GM23338 (cell line): Measurements from ENCODE around the gene SAT1. TPM values are rescaled to one million over a fixed set of nuclear protein-coding genes. Genes with fewer than 3 reads are reported as not detected.
A peak's percentile ranks its signal among the peaks of the same experiment; 100 is the strongest.

ENCODE experiments used
- ATAC-seq: fragments of 200-7000 bp; cut with Tn5 transposase; 3 replicates; pipeline ENCODE4 v1.9.1; 2020
- DNase-seq: peaks from one replicate; pipeline ENCODE4 v3.0.0-alpha.2; 2015; ENCODE audit warnings: low spot score
- H2AFZ ChIP-seq: fragments of 200-600 bp; sonication (generic); 2 replicates; pipeline ENCODE4 v1.8.0; 2016; ENCODE audit warnings: antibody characterized with exemption, mild to moderate bottlenecking, moderate library complexity
- H3F3A ChIP-seq: fragments of 200-600 bp; sonication (generic); replicated peaks from 2 replicates; pipeline ENCODE4 v1.8.0; 2017; ENCODE audit warnings: antibody characterized with exemption, mixed run types, low read depth
- H3K27ac ChIP-seq: fragments of 200-600 bp; sonication (generic); 2 replicates; pipeline ENCODE4 v1.6.1; 2016; ENCODE audit warnings: low read depth
- H3K27me3 ChIP-seq: fragments of 200-600 bp; sonication (generic); 2 replicates; pipeline ENCODE4 v1.8.0; 2016; ENCODE audit warnings: mild to moderate bottlenecking, mixed run types, moderate library complexity; ENCODE audit not compliant: insufficient read depth
- H3K36me3 ChIP-seq: fragments of 200-600 bp; sonication (generic); 2 replicates; pipeline ENCODE4 v1.8.0; 2016; ENCODE audit warnings: mild to moderate bottlenecking; ENCODE audit not compliant: insufficient read depth
- H3K4me1 ChIP-seq: fragments of 200-600 bp; sonication (generic); 2 replicates; pipeline ENCODE4 v1.8.0; 2016; ENCODE audit warnings: mild to moderate bottlenecking, moderate library complexity; ENCODE audit not compliant: insufficient read depth
- H3K4me2 ChIP-seq: fragments of 200-600 bp; sonication (generic); 2 replicates; pipeline ENCODE4 v1.7.1; 2017; ENCODE audit warnings: mixed run types
- H3K4me3 ChIP-seq: fragments of 200-600 bp; sonication (generic); 2 replicates; pipeline ENCODE4 v1.6.1; 2016; ENCODE audit warnings: mixed run types
- H3K79me2 ChIP-seq: fragments of 200-600 bp; sonication (generic); replicated peaks from 2 replicates; pipeline ENCODE4 v1.8.0; 2017; ENCODE audit warnings: mild to moderate bottlenecking; ENCODE audit not compliant: insufficient read depth
- H3K9me2 ChIP-seq: fragments of 200-600 bp; sonication (generic); 2 replicates; pipeline ENCODE4 v1.8.0; 2017; ENCODE audit not compliant: insufficient read depth
- H4K20me1 ChIP-seq: fragments of 200-600 bp; sonication (generic); replicated peaks from 2 replicates; pipeline ENCODE4 v1.8.0; 2017; ENCODE audit warnings: mild to moderate bottlenecking; ENCODE audit not compliant: insufficient read depth
- H3K27ac Mint-ChIP-seq: 2 replicates; pipeline ENCODE4 v1.8.0; 2020; ENCODE audit warnings: inconsistent platforms, mild to moderate bottlenecking, moderate library complexity, mixed read lengths
- H3K27me3 Mint-ChIP-seq: 3 replicates; pipeline ENCODE4 v1.8.0; 2022; ENCODE audit warnings: low read depth, mild to moderate bottlenecking, moderate library complexity, mixed read lengths, inconsistent platforms; ENCODE audit not compliant: insufficient read depth, poor library complexity
- H3K36me3 Mint-ChIP-seq: 3 replicates; pipeline ENCODE4 v1.8.0; 2021; ENCODE audit warnings: low read depth, mild to moderate bottlenecking, inconsistent platforms, moderate library complexity, mixed read lengths
- H3K4me1 Mint-ChIP-seq: 3 replicates; pipeline ENCODE4 v1.8.0; 2020; ENCODE audit warnings: mild to moderate bottlenecking, inconsistent platforms, mixed read lengths
- H3K4me3 Mint-ChIP-seq: 3 replicates; pipeline ENCODE4 v1.8.0; 2021; ENCODE audit warnings: moderate library complexity, mild to moderate bottlenecking, inconsistent platforms, mixed read lengths
- H3K9me3 Mint-ChIP-seq: 3 replicates; pipeline ENCODE4 v1.8.0; 2020; ENCODE audit warnings: moderate library complexity, mild to moderate bottlenecking, inconsistent platforms, mixed read lengths
- CTCF ChIP-seq, 2 experiments: fragments of 200-600 bp in 1 of 2; sonication (generic) in 1 of 2; conservative IDR thresholded peaks; 2 replicates each; pipeline versions ENCODE4 v1.5.1 to v1.6.1; 2016 to 2017; ENCODE audit warnings: antibody characterized with exemption in 2 of 2, low read depth in 2 of 2, mild to moderate bottlenecking in 2 of 2, moderate library complexity in 1 of 2
- ETS1 ChIP-seq: IDR thresholded peaks from 2 replicates; pipeline ENCODE4 v1.6.1; 2016; ENCODE audit warnings: antibody characterized with exemption
- EZH2 ChIP-seq: fragments of 200-600 bp; sonication (generic); IDR thresholded peaks from one replicate; pipeline ENCODE4 v1.8.0; 2017; ENCODE audit warnings: antibody characterized with exemption, mild to moderate bottlenecking, low read depth; ENCODE audit not compliant: unreplicated experiment
- JUNB ChIP-seq: IDR thresholded peaks from one replicate; pipeline ENCODE4 v1.6.1; 2016; ENCODE audit warnings: antibody characterized with exemption; ENCODE audit not compliant: unreplicated experiment
- NANOG ChIP-seq: IDR thresholded peaks from 2 replicates; pipeline ENCODE4 v1.6.1; 2016; ENCODE audit warnings: antibody characterized with exemption, borderline replicate concordance
- POLR2AphosphoS5 ChIP-seq: IDR thresholded peaks from 2 replicates; pipeline ENCODE4 v1.6.1; 2016; ENCODE audit warnings: antibody characterized with exemption, low read depth
- REST ChIP-seq: IDR thresholded peaks from one replicate; pipeline ENCODE4 v1.6.1; 2018; ENCODE audit warnings: antibody characterized with exemption; ENCODE audit not compliant: unreplicated experiment
- ZNF331 ChIP-seq: fragments of 250-450 bp; sonication (Bioruptor Pico); IDR thresholded peaks from 2 replicates; pipeline ENCODE4 v1.5.0; 2020; ENCODE audit warnings: low read depth, mild to moderate bottlenecking, moderate library complexity
- polyA plus RNA-seq: library from polyadenylated mRNA; unstranded; fragments of >200 nt; fragmentation: Nextera tagmentation; extraction: Ambion mirVana; gene quantifications from 2 replicates; pipeline ENCODE4 v1.2.1, GENCODE V29; 2016
- total RNA-seq: library from RNA; depleted of rRNA; stranded (reverse); fragments of >200 nt; shearing (Covaris generic); gene quantifications from 2 replicates; pipeline ENCODE4 v1.2.3, GENCODE V29; 2014

SAT1 gene
- total and polyA plus RNA-seq, 2 experiments from 2014 or later = 44.1 to 101 TPM

GRCh38 chrX:23802431-23802830, 19.5 kb downstream of the SAT1 start (continued):
- no peak for TF ChIP-seq CTCF (conservative IDR thresholded peaks at IDR 0.05; ENCODE audit: low read depth in 2 of 2)
- TF ChIP-seq EZH2 = no peak
- TF ChIP-seq ETS1 = no peak
- TF ChIP-seq POLR2AphosphoS5 = no peak
- no peak for TF ChIP-seq ZNF331 (CRISPR knock-in tag)
- TF ChIP-seq NANOG = no peak
- TF ChIP-seq REST = no peak

- H3K27ac Mint-ChIP-seq = no peak overlapping the region
- no peaks in the 10 kb centered on the region for H3K9me3 Mint-ChIP-seq
- H3K4me1 Mint-ChIP-seq = peaks cover 8% of the 10 kb centered on the region
- no peak overlapping the region for H3K4me3 ChIP-seq
- ATAC-seq (no peak), DNase-seq (no peak)
- no peak overlapping the region for H3K4me3 Mint-ChIP-seq
- H3K4me1 ChIP-seq = no peaks in the 10 kb centered on the region
- H3K36me3 Mint-ChIP-seq = no peaks in the 10 kb centered on the region
- H3K79me2 ChIP-seq = no peaks in the 10 kb centered on the region
- H3K4me2 ChIP-seq = no peak overlapping the region
- no peaks in the 10 kb centered on the region for H3F3A ChIP-seq
- H4K20me1 ChIP-seq = no peaks in the 10 kb centered on the region
- no peak overlapping the region for H3K27ac ChIP-seq
- peaks cover 2% of the 10 kb centered on the region for H3K27me3 Mint-ChIP-seq
- no peaks in the 10 kb centered on the region for H3K9me2 ChIP-seq
- H2AFZ ChIP-seq = 0 out of 2 replicates have a peak overlapping the region, but pooled peaks have one; percentile 3
- no peaks in the 10 kb centered on the region for H3K27me3 ChIP-seq
- H3K36me3 ChIP-seq = no peaks in the 10 kb centered on the region
- no peak for TF ChIP-seq ETS1
- no peak for TF ChIP-seq REST
- no peak for TF ChIP-seq JUNB
- no peak for TF ChIP-seq EZH2
- TF ChIP-seq POLR2AphosphoS5 = no peak
- no peak for TF ChIP-seq ZNF331 (CRISPR knock-in tag)
Measured at GRCh38 chrX:23803931-23804381, 21.0 kb downstream of the SAT1 start.
